NCI-H345 treated with DMSO at 0.1 percent for 48 hours (cell line): ENCODE measurements around the gene ARSG.
"Not testable (repeated sequence)": the region's sequence is repeated elsewhere in the genome, so short reads cannot be mapped to it uniquely, and the experiment has no call there.

ENCODE experiments used
- DNase-seq: peaks from one replicate; lab custom pipeline; 2025; ENCODE audit not compliant: unreplicated experiment; lab: John Stamatoyannopoulos, UW

The ARSG gene

DNA sequence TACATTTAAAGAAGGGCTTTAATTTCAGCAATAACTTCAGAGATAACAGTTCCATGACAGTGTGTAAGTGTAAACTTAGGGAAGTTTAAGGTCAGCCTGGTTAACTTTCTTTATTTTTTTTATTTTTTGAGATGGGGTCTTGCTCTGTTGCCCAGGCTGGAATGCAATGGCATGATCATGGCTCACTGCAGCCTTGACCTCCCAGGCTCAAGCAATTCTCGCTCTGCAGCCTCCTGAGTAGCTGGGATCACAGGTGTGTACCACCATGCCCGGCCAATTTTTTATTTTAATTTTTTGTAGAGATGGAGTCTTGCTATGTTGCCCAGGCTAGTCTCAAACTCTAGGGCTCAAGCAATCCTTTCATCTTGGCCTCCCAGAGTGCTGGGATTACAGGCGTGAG, 15.0 kb upstream of the ARSG start:
- DNase-seq, result not testable (repeated sequence)

DNA sequence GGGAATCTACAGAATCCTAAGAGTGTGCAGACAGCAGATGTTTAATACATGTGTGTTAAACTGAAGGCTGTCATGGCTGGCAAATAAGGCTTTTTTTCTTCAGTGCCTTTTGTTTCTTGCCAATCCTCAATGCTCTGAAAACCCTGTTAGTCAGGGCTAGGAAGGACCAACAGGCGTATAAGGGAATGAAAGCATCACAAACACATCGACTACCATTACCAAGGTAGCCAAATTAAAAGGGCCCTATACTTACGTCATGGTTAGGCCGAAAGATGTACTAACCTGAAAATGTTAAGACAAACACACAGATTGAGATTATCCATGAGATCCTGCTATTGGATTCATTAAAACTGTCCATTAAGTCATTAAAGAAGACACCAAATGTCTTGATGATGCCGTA, 13.5 kb upstream of the ARSG start:
- DNase-seq, result no peak

DNA sequence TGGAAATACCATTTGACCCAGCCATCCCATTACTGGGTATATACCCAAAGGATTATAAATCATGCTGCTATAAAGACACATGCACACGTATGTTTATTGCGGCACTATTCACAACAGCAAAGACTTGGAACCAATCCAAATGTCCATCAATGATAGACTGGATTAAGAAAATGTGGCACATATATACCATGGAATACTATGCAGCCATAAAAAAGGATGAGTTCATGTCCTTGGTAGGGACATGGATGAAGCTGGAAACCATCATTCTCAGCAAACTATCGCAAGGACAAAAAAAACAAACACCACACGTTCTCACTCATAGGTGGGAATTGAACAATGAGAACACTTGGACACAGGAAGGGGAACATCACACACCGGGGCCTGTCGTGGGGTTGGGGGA, 9.3 kb upstream of the ARSG start:
- not testable (repeated sequence) for DNase-seq

DNA sequence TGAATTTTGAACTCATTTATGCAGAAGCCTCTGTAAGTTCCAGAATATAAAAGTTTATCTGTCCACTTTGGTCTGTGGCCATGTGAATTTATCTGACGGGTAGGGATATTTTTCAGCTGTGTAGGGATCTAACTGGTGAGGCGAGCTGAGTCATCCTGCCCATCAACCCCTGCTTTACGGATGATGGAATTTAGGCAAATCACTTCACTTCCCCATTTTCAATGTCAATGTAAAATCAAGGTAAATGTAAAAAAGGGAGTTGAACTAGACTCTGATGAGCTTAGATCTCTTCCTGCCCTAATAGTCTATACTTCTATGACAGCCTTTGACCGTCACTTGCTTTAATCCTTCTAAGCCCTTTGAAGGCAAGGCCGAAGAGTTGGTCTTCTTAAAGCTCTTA, 2.9 kb upstream of the ARSG start:
- no peak for DNase-seq

DNA sequence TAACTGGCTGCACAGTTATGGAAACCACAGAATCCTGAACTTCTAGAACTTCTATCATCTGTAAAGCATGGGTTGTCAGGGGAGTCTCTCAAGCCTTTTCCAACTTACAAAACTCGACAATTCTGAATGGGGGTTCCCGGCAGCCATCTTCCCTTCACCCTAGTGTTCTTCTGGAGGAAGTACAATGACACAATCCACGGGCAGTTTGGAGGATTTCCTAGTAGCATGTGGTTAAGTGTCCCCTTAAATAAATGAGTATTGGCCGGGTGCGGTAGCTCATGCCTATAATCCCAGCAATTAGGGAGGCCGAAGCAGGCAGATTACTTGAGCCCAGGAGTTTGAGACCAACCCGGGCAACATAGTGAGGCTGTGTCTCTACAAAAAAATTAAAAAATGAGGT, 2.5 kb upstream of the ARSG start:
- DNase-seq, result no peak

DNA sequence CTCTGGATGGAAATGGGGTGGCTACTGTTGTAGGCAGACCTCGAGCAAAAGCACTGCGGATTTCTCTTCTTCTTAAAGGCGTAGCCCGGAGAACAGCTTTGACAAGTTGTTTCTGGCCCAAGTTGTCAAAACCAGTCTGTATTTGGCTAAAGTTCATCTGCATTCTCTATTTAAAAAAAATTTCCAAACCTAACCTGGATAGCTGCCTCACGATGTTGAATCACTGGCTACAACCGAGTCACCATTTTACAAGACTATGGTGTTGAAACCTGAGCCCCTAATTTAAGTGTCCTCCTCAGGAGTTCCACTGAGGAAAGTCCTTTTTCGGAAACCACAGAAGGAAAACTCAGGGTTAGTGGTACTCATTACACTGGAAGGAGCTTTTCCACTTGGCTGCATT, 1.8 kb upstream of the ARSG start:
- no peak for DNase-seq

DNA sequence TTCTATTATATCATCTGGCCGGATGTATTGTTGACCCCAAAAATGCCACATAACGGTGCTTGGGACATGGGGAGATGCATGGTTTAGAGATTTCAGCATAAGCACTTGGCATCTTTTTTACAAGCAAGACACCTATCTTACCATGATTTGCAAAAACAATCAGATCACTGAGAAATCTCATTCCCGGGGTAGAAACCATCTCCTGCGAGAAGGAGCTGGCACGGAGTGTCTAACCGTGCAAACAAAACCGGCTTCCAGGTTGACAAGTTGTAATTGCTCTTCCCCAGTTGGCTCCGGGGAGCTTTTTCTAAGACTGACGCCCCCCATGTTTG, 1.4 kb upstream of the ARSG start:
- no peak for DNase-seq

DNA sequence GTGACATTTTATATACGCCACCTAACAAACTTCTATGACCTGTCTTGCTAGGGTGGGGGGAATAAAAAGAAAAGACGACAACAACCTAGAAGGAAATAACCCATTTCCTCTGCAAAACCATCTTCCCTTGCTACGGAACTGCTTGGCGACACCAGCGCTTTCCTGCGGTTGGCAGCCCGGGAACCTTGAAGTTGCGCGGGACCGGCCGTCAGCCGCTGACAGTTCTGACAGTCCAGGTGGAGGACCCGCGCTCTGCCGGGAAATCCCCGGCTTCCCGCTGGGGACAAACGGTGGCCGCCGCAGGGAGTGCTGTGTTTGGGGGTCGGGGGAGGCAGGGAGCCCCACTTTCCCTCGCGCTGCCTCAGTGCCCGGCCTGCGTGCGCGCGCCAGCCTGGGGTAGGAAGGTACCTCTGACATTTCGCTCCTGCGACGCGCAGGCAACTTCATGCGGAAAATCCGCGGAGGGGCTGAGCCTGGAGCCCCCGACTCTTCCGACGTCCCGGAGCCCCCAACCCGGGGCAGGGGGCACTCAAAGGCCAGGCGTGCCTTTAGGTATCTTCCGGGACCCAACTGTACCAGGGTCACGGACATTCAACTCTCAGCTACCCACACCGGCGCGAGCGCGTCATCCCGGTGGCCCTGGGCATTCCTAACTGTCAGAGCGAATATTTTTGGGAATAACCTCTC, 884 bp upstream of the ARSG start:
- no peak for DNase-seq

DNA sequence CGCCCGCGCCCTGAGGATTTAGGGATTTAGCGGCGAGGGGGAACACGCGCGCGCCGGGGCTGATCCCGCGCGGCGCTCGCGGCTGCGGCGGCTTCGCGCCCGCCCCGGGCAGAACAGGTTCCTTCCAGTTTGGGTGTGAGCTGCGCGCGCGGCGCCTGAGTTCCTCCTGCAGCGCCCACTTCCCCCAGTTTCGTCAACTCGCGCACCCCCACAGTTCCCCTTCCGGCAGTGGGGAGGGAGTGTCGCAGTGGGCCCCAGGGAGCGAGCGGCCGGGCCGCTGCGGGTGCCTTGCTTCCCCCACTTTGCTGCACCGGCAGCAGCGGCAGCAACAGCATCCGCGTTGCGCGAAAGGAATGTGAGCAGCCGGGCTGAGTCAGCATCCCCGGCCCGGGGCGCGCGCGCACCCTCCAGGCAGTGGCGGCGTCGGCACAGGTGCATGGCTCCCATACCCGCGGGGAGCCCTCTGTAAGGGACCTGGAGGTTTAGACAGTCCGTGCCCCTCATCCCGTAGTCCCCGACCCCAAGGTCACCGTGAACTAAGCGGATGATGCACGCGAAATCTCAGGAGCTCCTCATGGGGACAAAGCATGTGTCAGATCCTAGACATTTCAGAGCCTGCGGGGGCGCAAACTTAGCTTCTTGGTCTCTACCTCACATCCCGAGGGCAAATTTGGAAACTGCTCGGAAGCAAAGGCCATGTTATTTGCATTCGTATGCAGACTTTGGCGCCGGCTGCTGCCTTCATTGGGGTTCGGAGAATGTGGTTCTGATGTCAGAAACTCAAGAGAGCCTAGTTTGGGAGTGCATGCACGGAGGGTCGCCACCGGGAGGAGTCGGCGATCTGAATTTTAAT, 767 bp downstream of the ARSG start:
- DNase-seq, result peak; percentile 53

DNA sequence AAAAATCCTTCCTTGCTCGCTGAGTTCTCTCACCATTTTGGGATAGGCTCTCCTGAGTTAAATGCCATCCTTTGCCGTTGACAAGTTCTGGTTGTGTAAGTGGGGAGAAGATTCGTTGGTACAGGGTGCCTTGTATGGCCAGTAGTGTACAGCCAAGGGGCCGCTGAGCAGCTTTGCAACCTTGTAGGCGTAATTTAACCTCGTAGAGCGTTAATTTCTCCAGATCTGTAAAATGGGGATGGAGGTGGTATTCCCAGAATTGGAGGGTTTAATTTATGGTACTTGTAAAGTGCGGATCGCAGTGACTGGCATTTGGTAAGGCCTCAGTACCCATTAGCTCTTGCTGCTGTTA, 1.4 kb downstream of the ARSG start:
- DNase-seq, result no peak

DNA sequence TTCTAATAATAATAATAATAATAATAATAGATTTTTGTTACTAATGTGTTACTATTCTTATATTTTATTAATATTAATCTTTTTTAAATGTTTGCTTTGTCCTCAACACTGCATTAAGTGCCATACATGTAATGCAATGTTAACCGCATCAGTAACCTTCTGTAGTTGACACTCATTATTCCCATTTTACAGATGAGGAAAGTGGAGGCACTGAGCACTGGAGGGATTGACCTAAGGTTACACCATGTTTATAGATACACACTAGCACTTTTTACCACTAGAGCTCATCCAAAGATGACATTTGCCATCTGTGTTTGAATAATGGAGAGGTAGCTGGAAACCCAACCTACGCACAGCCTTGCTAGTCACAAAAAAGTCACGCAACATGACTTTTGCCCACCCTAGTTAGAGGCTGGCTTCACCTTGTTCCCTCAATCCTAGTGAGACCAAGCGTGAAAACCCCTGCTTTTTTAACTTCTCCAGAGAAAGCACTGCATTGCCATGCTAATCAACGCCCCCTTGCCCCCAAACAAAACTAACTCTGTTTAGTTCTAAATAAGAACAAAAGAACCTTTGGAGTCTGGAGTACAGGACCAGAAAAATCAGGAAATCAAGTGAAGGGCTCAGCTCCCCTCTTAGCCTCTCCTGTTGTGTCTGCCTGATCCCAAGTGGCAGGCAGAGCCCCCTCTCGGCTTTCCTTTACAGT, 2.3 kb downstream of the ARSG start:
- no peak for DNase-seq

DNA sequence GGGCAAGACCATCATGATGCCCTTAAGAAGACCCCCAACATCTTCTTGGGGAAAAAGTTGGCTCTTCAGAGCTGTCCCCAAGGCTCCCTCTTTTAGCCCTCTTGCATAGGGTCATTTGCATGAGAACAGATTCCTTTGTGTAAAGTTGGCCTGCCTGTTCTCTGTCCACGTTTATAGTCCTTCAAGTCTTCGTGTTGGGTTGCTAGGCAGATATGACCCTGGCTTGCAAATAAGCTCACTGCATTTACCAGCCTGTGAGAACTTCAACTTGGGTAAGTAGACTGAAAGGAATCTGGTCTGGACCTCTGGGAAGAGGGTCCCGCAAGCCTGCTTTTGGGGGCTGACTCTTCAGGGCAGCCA, 2.9 kb downstream of the ARSG start:
- DNase-seq, result no peak

DNA sequence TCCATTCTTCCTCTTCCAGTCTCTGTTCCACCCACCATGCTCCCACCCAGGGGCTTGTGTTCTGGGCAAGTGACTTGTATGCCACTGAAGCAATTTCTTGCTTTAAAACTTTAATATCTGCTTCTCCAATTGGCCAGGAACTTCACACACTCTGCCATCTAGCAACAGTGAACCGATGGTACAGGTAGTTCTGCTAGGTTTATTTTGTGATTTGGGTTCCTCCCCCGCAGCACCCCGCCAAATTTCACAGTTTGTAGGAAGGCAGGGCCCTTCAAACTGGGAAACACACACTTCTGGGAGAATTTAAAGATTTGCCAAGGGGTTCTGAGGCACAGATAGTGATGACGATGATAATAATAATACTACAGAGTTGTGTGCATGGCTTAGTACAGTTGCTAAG, 3.3 kb downstream of the ARSG start:
- DNase-seq, result no peak

DNA sequence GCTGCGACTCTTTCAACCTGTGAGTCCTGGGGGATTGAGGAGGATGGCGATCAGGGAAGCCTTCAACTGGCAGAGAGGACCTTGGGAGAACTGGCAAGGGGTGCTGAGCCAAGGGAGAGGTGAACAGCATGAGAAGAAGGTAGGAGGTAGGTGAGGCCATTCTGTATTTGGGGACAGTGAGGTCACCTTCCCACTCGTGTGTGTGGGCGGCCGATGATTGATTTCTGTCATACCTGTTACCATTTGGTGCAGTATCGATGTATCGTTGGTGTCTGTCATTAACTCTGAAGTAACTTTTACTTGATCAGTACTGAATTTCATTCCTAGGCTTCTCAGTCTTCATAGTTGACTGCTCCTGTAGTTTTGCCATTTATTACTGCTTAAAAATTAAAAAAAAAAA, 3.8 kb downstream of the ARSG start:
- DNase-seq, result no peak

DNA sequence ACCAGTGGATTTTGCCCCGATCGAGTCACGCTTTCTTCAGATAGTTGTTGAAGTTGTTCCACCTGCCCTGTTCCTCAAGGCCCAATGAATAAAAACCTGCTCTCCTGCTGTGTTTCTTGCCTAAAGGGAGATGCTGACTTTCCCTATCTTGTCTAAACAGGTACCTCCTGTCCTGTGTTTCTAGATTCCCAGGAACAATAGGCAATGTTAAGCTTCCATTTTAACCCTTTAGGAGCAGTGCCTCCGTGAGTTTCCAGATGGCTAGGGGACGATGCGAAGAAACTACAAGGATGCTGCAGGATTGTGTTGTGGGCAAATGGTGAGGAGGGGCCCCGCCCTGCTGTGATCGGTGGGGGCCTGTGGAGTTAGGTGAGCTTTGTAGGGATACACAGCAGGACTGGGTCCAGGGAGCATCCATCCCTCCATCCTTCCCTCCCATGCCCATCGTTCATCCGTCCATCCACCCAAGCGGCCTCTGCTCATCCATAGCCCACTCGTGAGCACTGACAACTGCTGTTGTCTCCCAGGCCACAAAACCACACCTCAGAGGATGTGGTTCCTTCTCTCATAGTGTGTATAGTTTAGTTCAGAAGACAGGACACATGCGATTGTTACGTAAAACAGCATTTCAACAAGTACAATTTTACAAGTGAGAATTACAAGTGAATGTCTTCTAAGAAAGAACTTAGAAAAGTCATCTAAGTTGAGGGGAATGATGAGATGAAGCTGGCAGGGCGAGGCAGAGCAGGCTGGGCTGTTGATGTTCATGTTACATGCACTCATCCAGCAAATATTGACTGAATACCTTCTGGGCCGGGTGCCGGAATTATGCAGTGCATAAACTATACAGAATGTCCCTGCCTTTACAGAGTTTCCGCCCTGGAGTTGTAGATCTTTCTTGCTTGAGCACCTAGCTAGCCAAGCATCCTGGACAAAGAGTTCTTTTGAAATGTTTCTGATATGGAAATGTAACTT, 5.2 kb downstream of the ARSG start:
- DNase-seq, result no peak

DNA sequence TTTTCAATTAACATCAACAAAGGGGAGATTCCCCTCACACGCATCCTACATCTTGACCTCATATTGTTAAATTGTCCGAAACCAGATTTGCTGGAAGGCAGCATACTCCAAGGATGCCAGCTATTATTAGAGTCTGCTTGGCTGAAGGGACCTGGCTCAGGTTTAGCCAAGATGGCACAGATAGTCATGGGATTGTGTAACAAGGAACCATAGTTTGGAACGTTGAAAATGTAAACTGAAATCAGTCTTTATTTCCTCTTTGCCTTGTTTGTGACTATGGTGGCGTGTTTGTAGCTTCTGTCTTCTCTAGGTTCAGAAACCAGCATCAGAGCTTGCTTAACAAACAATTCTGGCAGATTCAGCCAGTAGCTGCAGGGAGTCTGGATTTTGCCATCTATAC, 5.9 kb downstream of the ARSG start:
- no peak for DNase-seq

DNA sequence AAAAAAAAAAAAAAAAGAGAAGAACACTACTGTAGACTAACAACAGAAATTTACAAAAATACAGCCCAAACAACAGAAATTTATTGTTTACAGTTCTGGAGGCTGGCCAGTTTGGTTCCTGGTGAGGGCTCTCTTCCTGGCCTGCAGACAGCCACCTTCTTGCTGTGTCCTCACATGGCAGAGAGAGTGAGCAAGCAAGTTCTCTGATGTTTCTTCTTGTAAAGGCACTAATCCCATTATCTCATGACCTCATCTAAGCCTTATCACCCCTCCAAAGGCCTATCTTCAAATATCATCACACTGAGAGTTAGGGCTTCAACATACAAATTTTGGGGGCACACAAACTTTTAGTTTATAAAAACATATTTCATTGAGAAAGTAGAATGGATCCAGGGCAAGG, 7.3 kb downstream of the ARSG start:
- DNase-seq, result no peak

DNA sequence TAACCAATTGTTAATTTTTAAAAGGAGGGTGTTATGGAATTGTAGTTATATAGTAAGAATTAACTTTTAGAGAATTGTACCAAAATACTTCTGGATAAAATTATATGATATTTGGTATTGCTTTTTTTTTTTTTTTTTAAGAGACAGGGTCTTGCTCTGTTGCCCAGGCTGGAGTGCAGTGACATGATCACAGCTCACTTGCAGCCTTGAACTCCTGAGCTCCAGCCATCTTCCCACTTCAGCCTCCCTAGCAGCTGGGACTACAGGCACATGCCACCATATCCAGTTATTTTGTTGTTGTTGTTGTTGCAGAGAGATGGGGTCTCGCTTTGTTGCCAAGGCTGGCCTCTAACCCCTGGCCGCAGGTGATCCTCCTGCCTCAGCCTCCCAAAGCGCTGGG, 8.5 kb downstream of the ARSG start:
- no peak for DNase-seq

DNA sequence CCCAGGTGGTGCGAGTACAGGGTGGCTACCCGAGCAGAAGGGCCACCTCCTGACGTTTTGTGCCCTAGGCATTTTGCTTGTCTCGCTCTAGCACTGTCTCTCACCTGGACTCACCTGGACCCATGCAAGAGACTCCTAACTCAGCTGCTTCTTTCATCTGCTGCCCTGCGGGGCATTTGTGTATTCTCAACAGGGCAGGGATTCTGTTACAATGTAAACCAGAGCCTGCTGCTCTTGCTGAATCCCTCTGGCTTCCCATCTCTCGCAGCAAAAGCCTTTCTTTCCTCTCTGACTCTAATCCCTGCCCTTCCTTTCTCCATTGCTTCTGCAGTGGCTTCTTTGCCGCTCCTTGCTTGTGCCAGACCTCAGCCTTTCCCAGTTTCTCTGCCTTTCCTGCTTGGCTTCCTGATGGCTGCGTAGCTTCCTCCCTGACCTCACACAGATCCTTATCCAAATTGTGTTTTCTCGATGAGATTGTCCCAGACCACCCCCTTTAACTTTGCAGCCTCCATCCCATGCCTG, 10.2 kb downstream of the ARSG start:
- peak; percentile 88 for DNase-seq

DNA sequence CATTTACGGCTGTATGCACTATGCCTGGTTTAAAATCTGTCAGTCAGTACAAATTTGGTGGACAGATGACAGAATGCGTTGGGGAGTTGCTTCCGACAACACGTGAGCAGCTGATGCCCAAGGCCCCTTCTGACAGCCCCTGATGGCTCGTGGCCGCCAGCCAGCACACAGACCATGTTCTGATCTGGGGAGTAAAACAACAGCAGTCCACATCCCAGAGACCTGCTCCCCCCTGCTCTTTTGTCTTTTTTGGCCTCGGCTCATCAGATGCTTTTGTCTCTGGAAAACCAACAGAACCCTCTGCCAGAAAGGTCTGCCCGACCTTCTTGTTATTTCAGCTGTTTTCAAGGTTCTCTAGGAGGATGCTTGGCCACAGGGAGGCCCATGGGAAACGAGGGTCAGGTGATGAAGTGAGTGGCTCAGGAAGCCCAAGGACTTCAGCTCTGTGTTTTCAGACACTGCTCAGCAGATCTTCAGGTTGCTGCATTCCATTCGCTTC, 10.8 kb downstream of the ARSG start:
- DNase-seq, result peak; percentile 58

DNA sequence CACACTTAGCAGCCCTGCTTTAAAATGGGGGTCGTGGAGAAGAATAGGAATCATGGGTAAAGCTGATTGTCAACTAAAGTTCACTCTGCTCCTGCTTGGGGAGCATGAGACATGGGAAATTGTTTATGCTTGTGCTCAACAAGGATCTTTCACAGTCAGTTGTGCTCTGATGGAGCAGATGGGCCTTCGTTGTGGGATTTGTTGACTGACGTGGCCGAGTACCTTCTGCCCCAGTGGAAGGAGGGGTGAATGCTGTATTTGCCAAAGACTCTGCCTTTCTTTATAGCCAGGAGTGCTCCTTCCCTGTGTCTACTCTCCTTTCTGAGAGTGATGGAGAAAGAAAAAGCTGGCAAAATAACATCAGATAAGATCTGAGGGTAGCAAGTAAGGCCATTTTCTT, 11.4 kb downstream of the ARSG start:
- no peak for DNase-seq
